Activated CD8-positive, alpha-beta memory T cell treated with anti-CD3 and anti-CD28 coated beads, Interleukin-2, amount 50 U/mL, for 24 hours (primary cell): ENCODE data around the gene PRAMEF20.
"Not testable (repeated sequence)": the region's sequence is repeated elsewhere in the genome, so short reads cannot be mapped to it uniquely, and the experiment has no call there.

Experiments used
- DNase-seq: peaks from one replicate; pipeline ENCODE4 v3.0.0-alpha.2; 2020; ENCODE audit errors: extremely low read depth

PRAMEF20 gene

GRCh38 chr1:13410150-13410549, at the start of gene PRAMEF20:
Gene PRAMEF20, plus strand, starts transcription at chr1:13410450. Its CDS starts 5,905 bp downstream, at chr1:13416355.
- not testable (repeated sequence) for DNase-seq

- DNase-seq: not testable (repeated sequence)
These were observed 47.9 kb upstream of the PRAMEF20 start for GRCh38 chr1:13362364-13362763.

GRCh38 chr1:13364928-13365327, 45.3 kb upstream of the PRAMEF20 start:
- not testable (repeated sequence) for DNase-seq

- DNase-seq: not testable (repeated sequence)
These were observed 43.7 kb upstream of the PRAMEF20 start for GRCh38 chr1:13366536-13366935.

- not testable (repeated sequence) for DNase-seq
These were observed 41.7 kb upstream of the PRAMEF20 start for GRCh38 chr1:13368544-13368943.

GRCh38 chr1:13378983-13379382, 31.3 kb upstream of the PRAMEF20 start:
- not testable (repeated sequence) for DNase-seq

GRCh38 chr1:13380380-13380779, 29.9 kb upstream of the PRAMEF20 start:
- not testable (repeated sequence) for DNase-seq

- DNase-seq: not testable (repeated sequence)
These were observed 20.9 kb upstream of the PRAMEF20 start, which contains the start of gene PRAMEF17 for GRCh38 chr1:13389332-13389731. Gene PRAMEF17, plus strand, starts transcription at chr1:13389632. Its CDS starts 26 bp downstream, at chr1:13389658.

- not testable (repeated sequence) for DNase-seq
These were observed 17.2 kb upstream of the PRAMEF20 start for GRCh38 chr1:13393004-13393403.

- not testable (repeated sequence) for DNase-seq
These were observed 15.5 kb upstream of the PRAMEF20 start for GRCh38 chr1:13394761-13395160.

GRCh38 chr1:13395311-13395710, 14.9 kb upstream of the PRAMEF20 start:
- DNase-seq: not testable (repeated sequence)

GRCh38 chr1:13407811-13408210, 2.4 kb upstream of the PRAMEF20 start:
- no peak for DNase-seq

GRCh38 chr1:13430495-13430894, 20.2 kb downstream of the PRAMEF20 start:
- DNase-seq: no peak

- no peak for DNase-seq
These were observed 22.0 kb downstream of the PRAMEF20 start for GRCh38 chr1:13432251-13432650.

- not testable (repeated sequence) for DNase-seq
These were observed 23.6 kb downstream of the PRAMEF20 start for GRCh38 chr1:13433694-13434358.

- DNase-seq: no peak
These were observed 25.2 kb downstream of the PRAMEF20 start for GRCh38 chr1:13435458-13435857.

GRCh38 chr1:13439104-13439783, 29.0 kb downstream of the PRAMEF20 start:
- DNase-seq: not testable (repeated sequence)

- DNase-seq: no peak
These were observed 33.2 kb downstream of the PRAMEF20 start for GRCh38 chr1:13443335-13443979.

- no peak for DNase-seq
These were observed 40.0 kb downstream of the PRAMEF20 start for GRCh38 chr1:13450204-13450603.

- no peak for DNase-seq
These were observed 41.2 kb downstream of the PRAMEF20 start for GRCh38 chr1:13451399-13451965.

GRCh38 chr1:13456904-13457532, 46.8 kb downstream of the PRAMEF20 start:
- no peak for DNase-seq

GRCh38 chr1:13461977-13462376, 51.7 kb downstream of the PRAMEF20 start:
- DNase-seq: no peak
